SU-DHL-6 (cell line): ENCODE data around the gene SLC41A3.
A peak's percentile ranks its signal among the peaks of the same experiment; 100 is the strongest.

Experiments
- H2AFZ ChIP-seq: fragments of 200-600 bp; sonication (generic); 2 replicates; pipeline ENCODE4 v1.6.1; 2014; ENCODE audit warnings: low read depth, mild to moderate bottlenecking, moderate library complexity, mixed read lengths, antibody characterized with exemption, low read length; ENCODE audit not compliant: severe bottlenecking
- H3F3A ChIP-seq: fragments of 200-600 bp; shearing (Covaris generic); 2 replicates; pipeline ENCODE4 v1.6.0; 2016; ENCODE audit warnings: antibody characterized with exemption, mild to moderate bottlenecking; ENCODE audit not compliant: insufficient read depth
- H3K27ac ChIP-seq: fragments of 200-600 bp; sonication (generic); 2 replicates; pipeline ENCODE4 v1.5.1; 2016; ENCODE audit warnings: low read depth, mild to moderate bottlenecking, low read length, moderate library complexity, mixed read lengths
- H3K27me3 ChIP-seq: fragments of 200-600 bp; sonication (generic), shearing (Covaris generic); 2 replicates; pipeline ENCODE4 v1.6.0; 2014; ENCODE audit warnings: mild to moderate bottlenecking, low read length
- H3K36me3 ChIP-seq: fragments of 200-600 bp; sonication (generic); 2 replicates; pipeline ENCODE4 v1.6.1; 2014; ENCODE audit warnings: mild to moderate bottlenecking, low read length, mixed read lengths
- H3K4me2 ChIP-seq: fragments of 300-600, 200-600 bp; shearing (Covaris generic), sonication (generic); 2 replicates; pipeline ENCODE4 v1.6.0; 2014; ENCODE audit warnings: low read length, low read depth, mild to moderate bottlenecking; ENCODE audit not compliant: poor library complexity, severe bottlenecking
- H3K4me3 ChIP-seq: fragments of 200-600 bp; sonication (generic); 2 replicates; pipeline ENCODE4 v1.5.1; 2014; ENCODE audit warnings: antibody characterized with exemption, low read length, mild to moderate bottlenecking, mixed read lengths; ENCODE audit not compliant: insufficient read depth, poor library complexity, severe bottlenecking
- H3K79me2 ChIP-seq: fragments of 200-600 bp; sonication (generic); 2 replicates; pipeline ENCODE4 v1.6.1; 2014; ENCODE audit warnings: mild to moderate bottlenecking, low read length, moderate library complexity; ENCODE audit not compliant: insufficient read depth
- H3K9ac ChIP-seq: fragments of 200-600 bp; sonication (generic); 2 replicates; pipeline ENCODE4 v1.7.0; 2014; ENCODE audit warnings: mild to moderate bottlenecking, low read length
- H3K9me2 ChIP-seq: fragments of 200-600 bp; sonication (generic); replicated peaks from 2 replicates; pipeline ENCODE4 v1.6.1; 2014; ENCODE audit warnings: low read length; ENCODE audit not compliant: insufficient read depth
- H3K9me3 ChIP-seq: fragments of 200-600 bp; sonication (generic); 2 replicates; pipeline ENCODE4 v1.6.1; 2014; ENCODE audit warnings: low read length, mixed read lengths; ENCODE audit not compliant: insufficient read depth
- H4K20me1 ChIP-seq: fragments of 200-600 bp; sonication (generic); 2 replicates; pipeline ENCODE4 v1.6.1; 2014; ENCODE audit warnings: low read depth, mild to moderate bottlenecking, antibody characterized with exemption, low read length, moderate library complexity, mixed read lengths
- CTCF ChIP-seq: fragments of 200-600 bp; sonication (generic); IDR thresholded peaks from one replicate; pipeline ENCODE4 v1.5.1; 2017; ENCODE audit warnings: antibody characterized with exemption, mild to moderate bottlenecking, low read length, moderate library complexity; ENCODE audit not compliant: insufficient read depth, poor library complexity, severe bottlenecking
- EZH2phosphoT487 ChIP-seq: fragments of 200-600 bp; sonication (generic), shearing (Covaris generic); conservative IDR thresholded peaks from 2 replicates; pipeline ENCODE4 v1.6.1; 2018; ENCODE audit warnings: mild to moderate bottlenecking, antibody characterized with exemption, low read length, moderate library complexity, mixed read lengths

Gene SLC41A3

GRCh38 chr3:126084768-126085180 is 850 bp upstream of the SLC41A3 start:
- Histone ChIP-seq H3K36me3 (peaks cover 14% of the 10 kb centered on the region; the same call in 1 of the 2 replicates), H3K27ac (no peak overlapping the region), H4K20me1 (no peaks in the 10 kb centered on the region), H3K79me2 (no peaks in the 10 kb centered on the region), H3K27me3 (no peaks in the 10 kb centered on the region), H3K4me3 (peak overlapping the region; percentile 76), H3K9me3 (peaks cover 5% of the 10 kb centered on the region; the same call in 1 of the 2 replicates), H2AFZ (peak overlapping the region; percentile 84), H3F3A (peaks cover 5% of the 10 kb centered on the region; the same call in 1 of the 2 replicates), H3K9ac (peak overlapping the region; percentile 72), H3K9me2 (no peaks in the 10 kb centered on the region), H3K4me2 (peak overlapping the region; percentile 84)
- no peak for TF ChIP-seq CTCF
- no peak for TF ChIP-seq EZH2phosphoT487

- H3K4me3 ChIP-seq: peak overlapping the region; percentile 76
- H3K36me3 ChIP-seq: peaks cover 14% of the 10 kb centered on the region; the same call in 1 of the 2 replicates
- no peaks in the 10 kb centered on the region for H3K79me2 ChIP-seq
- peak overlapping the region; percentile 84 for H3K4me2 ChIP-seq
- H3K9me3 ChIP-seq: peaks cover 5% of the 10 kb centered on the region; the same call in 1 of the 2 replicates
- H3K27me3 ChIP-seq: no peaks in the 10 kb centered on the region
- H3K9ac ChIP-seq: peak overlapping the region; percentile 72
- peaks cover 5% of the 10 kb centered on the region; the same call in 1 of the 2 replicates for H3F3A ChIP-seq
- no peaks in the 10 kb centered on the region for H3K9me2 ChIP-seq
- no peaks in the 10 kb centered on the region for H4K20me1 ChIP-seq
- peak overlapping the region; percentile 40 for H3K27ac ChIP-seq
- H2AFZ ChIP-seq: peak overlapping the region; percentile 84
- TF ChIP-seq CTCF (no peak), EZH2phosphoT487 (no peak)
Measured at GRCh38 chr3:126083511-126083912, 412 bp downstream of the SLC41A3 start.

- peak overlapping the region; percentile 84 for H2AFZ ChIP-seq
- H3K27ac ChIP-seq: peak overlapping the region; percentile 40
Measured at GRCh38 chr3:126083138-126083445, 832 bp downstream of the SLC41A3 start.

More at GRCh38 chr3:126083138-126083445, 832 bp downstream of the SLC41A3 start:
- H3K9me3 ChIP-seq: peaks cover 5% of the 10 kb centered on the region; the same call in 1 of the 2 replicates
- TF ChIP-seq CTCF: no peak
- TF ChIP-seq EZH2phosphoT487: no peak
- H3F3A ChIP-seq: peaks cover 5% of the 10 kb centered on the region; the same call in 1 of the 2 replicates
- peak overlapping the region; percentile 72 for H3K9ac ChIP-seq
- H3K36me3 ChIP-seq: peaks cover 11% of the 10 kb centered on the region; the same call in 1 of the 2 replicates
- H3K27me3 ChIP-seq: no peaks in the 10 kb centered on the region
- peak overlapping the region; percentile 76 for H3K4me3 ChIP-seq
- H4K20me1 ChIP-seq: no peaks in the 10 kb centered on the region
- no peaks in the 10 kb centered on the region for H3K79me2 ChIP-seq
- H3K4me2 ChIP-seq: peak overlapping the region; percentile 84
- no peaks in the 10 kb centered on the region for H3K9me2 ChIP-seq
